ENCODE measurements around the gene TK1. TPM values are rescaled to one million over a fixed set of nuclear protein-coding genes. Genes with fewer than 3 reads are reported as not detected.
A peak's percentile ranks its signal among the peaks of the same experiment; 100 is the strongest.

Gene TK1
- total and polyA plus RNA-seq, 7 donors: 0.83 to 74.6 (median 6.9) TPM

DNA sequence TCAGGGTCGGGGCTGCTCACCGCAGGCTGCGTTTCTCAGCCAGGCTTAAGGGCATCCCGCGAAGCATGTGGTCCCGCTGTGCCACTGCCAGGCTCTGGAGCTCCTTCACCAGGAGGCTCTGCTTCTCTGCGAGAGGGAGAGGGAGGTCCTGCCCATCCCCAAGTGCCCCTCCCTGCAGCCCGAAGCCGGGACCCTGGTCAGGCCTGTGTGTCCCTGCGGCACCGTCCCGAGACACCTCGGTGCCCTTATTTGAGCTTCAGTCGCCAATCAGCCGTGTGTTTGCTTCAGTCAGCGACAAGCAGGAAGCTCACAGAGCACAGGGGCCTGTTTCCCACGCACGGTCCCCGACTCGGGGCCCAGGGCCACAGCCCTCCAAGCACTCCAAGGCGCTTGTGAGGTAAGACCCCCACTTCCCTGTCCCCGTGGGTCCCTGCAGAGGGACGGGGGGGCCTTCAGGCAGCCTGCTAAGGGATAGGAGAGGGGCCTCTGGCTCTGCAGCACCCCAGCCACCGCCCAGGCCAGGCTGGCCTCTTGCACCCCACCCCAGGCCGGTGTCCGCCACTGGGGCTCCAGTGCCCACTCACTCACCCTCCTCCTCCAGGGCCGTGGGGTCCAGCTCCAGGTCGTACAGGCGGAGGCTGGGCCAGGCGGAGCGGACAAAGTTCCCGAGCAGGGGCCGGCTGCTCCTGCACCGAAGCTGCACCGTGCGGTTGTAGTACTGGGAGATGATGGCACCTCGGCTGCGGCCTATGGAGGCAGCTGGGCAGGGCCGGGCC, 61.5 kb downstream of the TK1 start:
- intact Hi-C loops (cut with DNase I): no loop called here
- no peaks in the 10 kb centered on the region for H3K9me3 ChIP-seq
- TF ChIP-seq POLR2A (IDR thresholded peaks at IDR 0.05) (no peak), POLR2AphosphoS5 (IDR thresholded peaks at IDR 0.05) (no peak), EP300 (IDR thresholded peaks at IDR 0.05) (no peak)
- TF ChIP-seq, protein P1, sequence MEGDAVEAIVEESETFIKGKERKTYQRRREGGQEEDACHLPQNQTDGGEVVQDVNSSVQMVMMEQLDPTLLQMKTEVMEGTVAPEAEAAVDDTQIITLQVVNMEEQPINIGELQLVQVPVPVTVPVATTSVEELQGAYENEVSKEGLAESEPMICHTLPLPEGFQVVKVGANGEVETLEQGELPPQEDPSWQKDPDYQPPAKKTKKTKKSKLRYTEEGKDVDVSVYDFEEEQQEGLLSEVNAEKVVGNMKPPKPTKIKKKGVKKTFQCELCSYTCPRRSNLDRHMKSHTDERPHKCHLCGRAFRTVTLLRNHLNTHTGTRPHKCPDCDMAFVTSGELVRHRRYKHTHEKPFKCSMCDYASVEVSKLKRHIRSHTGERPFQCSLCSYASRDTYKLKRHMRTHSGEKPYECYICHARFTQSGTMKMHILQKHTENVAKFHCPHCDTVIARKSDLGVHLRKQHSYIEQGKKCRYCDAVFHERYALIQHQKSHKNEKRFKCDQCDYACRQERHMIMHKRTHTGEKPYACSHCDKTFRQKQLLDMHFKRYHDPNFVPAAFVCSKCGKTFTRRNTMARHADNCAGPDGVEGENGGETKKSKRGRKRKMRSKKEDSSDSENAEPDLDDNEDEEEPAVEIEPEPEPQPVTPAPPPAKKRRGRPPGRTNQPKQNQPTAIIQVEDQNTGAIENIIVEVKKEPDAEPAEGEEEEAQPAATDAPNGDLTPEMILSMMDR (IDR thresholded peaks at IDR 0.05): no peak
- H3K4me1 ChIP-seq: peaks cover 0 to 39% (median 33%) of the 10 kb centered on the region in 4 donors
- peak overlapping the region; percentile 38 to 77 (median 64) for H3K27ac ChIP-seq
- WGBS, 2 donors: 65 to 81% methylated on average over 39 of the region's 39 CpGs
- no peak for DNase-seq
- no peak overlapping the region for H3K4me3 ChIP-seq
- H3K27me3 ChIP-seq: peaks cover 10 to 44% (median 31%) of the 10 kb centered on the region in 3 donors
- H3K36me3 ChIP-seq: peaks cover 0 to 5% (median 0%) of the 10 kb centered on the region in 4 donors

DNA sequence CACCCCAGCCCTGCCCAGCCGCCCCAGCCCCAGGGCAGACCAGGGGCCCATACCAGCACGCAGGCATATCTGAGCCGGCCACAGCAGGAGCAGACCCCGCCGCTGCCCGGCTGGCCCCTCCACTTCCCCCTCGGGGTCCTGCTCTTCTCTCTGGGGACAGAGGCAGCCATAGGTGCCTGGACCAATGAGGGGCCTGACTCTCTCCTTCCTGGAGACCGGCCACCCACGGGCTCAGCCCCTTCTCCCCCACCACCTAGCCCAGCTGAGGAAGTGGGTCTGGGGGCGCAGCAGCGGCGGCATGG, 62.1 kb downstream of the TK1 start:
- Histone ChIP-seq H3K9me3 (no peaks in the 10 kb centered on the region), H3K4me1 (peaks cover 0 to 37% (median 30%) of the 10 kb centered on the region in 4 donors), H3K27ac (peak overlapping the region in 3 of 4 donors; percentile 14 to 38 (median 19)), H3K27me3 (peaks cover 10 to 38% (median 25%) of the 10 kb centered on the region in 3 donors), H3K36me3 (peaks cover 0 to 5% (median 0%) of the 10 kb centered on the region in 4 donors), H3K4me3 (no peak overlapping the region)
- no peak for DNase-seq
- 56 to 84% methylated on average over 12 of the region's 12 CpGs for WGBS, 2 donors
- TF ChIP-seq, protein P1 (IDR thresholded peaks at IDR 0.05): no peak
- TF ChIP-seq EP300 (IDR thresholded peaks at IDR 0.05): no peak
- no peak for TF ChIP-seq POLR2AphosphoS5 (IDR thresholded peaks at IDR 0.05)
- TF ChIP-seq POLR2A (IDR thresholded peaks at IDR 0.05): no peak
- intact Hi-C loops (cut with DNase I): no loop called here

Small RNAs within 50 kb of the gene (small RNA-seq; reads per million reads assigned to genes)
- 0 reads per million in 3 donors for gene AC087645.1

Other genes starting within 250 kb of the TK1 start
- gene TNRC6C, start 228.3 kb downstream of the TK1 start, total RNA-seq: 10 to 100 TPM in 3 of 4 donors, 1 to 10 TPM in 1; 5.8 to 22.1 (median 18.2) TPM
- gene TNRC6C, start 228.3 kb downstream of the TK1 start, polyA plus RNA-seq: 1 to 10 TPM in 2 of 3 donors, under 1 TPM in 1; 0.92 to 6.3 (median 3.0) TPM
- 10 to 100 TPM in 2 of 4 donors, 1 to 10 TPM in 2; 5.3 to 13.9 (median 8.9) TPM for gene TMC6, start 58.3 kb downstream of the TK1 start, total RNA-seq
- gene TMC6, start 58.3 kb downstream of the TK1 start, polyA plus RNA-seq: 100 to 1,000 TPM in 1 of 3 donors, 10 to 100 TPM in 1, 1 to 10 TPM in 1; 9.0 to 145 (median 10.8) TPM
- 10 to 100 TPM in 1 of 4 donors, 1 to 10 TPM in 3; 2.8 to 13.2 (median 3.9) TPM for gene TMC8, start 56.3 kb downstream of the TK1 start, total RNA-seq
- gene TMC8, start 56.3 kb downstream of the TK1 start, polyA plus RNA-seq: 10 to 100 TPM in 1 of 3 donors, 1 to 10 TPM in 2; 1.8 to 51.7 (median 2.1) TPM
- gene C17orf99, start 40.7 kb downstream of the TK1 start, total RNA-seq: not detected
- gene C17orf99, start 40.7 kb downstream of the TK1 start, polyA plus RNA-seq: under 1 TPM in 1 of 3 donors, not detected in 2; 0.73 TPM
- 10 to 100 TPM; 14.7 to 23.5 (median 18.6) TPM for gene SYNGR2, start 18.5 kb downstream of the TK1 start, total RNA-seq
- gene SYNGR2, start 18.5 kb downstream of the TK1 start, polyA plus RNA-seq: 100 to 1,000 TPM in 1 of 3 donors, 10 to 100 TPM in 2; 37.2 to 280 (median 45.8) TPM
- gene AFMID, start 310 bp upstream of the TK1 start, total RNA-seq: 10 to 100 TPM in 1 of 4 donors, 1 to 10 TPM in 3; 6.1 to 11.4 (median 7.6) TPM
- 10 to 100 TPM; 21.0 to 32.9 (median 28.2) TPM for gene AFMID, start 310 bp upstream of the TK1 start, polyA plus RNA-seq
- gene BIRC5, start 27.2 kb upstream of the TK1 start, total RNA-seq: 1 to 10 TPM in 1 of 4 donors, under 1 TPM in 3; 0.16 to 3.1 (median 0.32) TPM
- gene BIRC5, start 27.2 kb upstream of the TK1 start, polyA plus RNA-seq: 10 to 100 TPM in 2 of 3 donors, 1 to 10 TPM in 1; 3.6 to 33.5 (median 10.6) TPM
- gene TMEM235, start 44.6 kb upstream of the TK1 start, total RNA-seq: not detected
- gene TMEM235, start 44.6 kb upstream of the TK1 start, polyA plus RNA-seq: under 1 TPM in 1 of 3 donors, not detected in 2; 0.04 TPM
- 100 to 1,000 TPM in 2 of 4 donors, 10 to 100 TPM in 2; 10.3 to 499 (median 82.9) TPM for gene SOCS3, start 173.0 kb upstream of the TK1 start, total RNA-seq
- gene SOCS3, start 173.0 kb upstream of the TK1 start, polyA plus RNA-seq: 10 to 100 TPM; 11.1 to 64.5 (median 28.2) TPM
- gene PGS1, start 191.6 kb upstream of the TK1 start, total RNA-seq: 10 to 100 TPM; 20.0 to 36.3 (median 29.0) TPM
- 10 to 100 TPM in 2 of 3 donors, 1 to 10 TPM in 1; 9.9 to 36.9 (median 16.8) TPM for gene PGS1, start 191.6 kb upstream of the TK1 start, polyA plus RNA-seq